Measurements from ENCODE around the gene FAM229A. TPM values are rescaled to one million over a fixed set of nuclear protein-coding genes. Genes with fewer than 3 reads are reported as not detected.

FAM229A gene
- total and polyA plus RNA-seq, 2 experiments from 2014 or later = 3.6 to 4.2 TPM

DNA sequence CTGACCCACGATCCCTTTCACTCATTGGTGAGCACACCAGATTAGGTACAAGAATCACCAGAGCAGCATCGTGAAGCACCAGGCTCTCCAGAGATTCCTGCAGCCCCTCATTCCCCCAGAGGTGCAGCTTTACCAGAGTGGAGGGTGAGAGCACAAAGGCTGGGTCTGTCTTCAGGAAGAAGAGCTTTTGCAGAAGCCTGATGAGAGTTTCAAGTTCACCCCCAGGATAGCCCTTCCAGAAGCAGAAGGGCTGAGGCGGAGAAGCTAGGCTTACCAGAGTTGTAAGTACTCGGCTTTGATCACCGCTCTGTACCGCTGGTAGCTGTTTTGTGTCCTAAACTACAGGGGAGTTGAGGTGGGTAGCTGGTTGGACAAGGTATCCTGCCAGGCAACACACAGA lies 3.2 kb upstream of the FAM229A start:
- TF ChIP-seq, protein P1, sequence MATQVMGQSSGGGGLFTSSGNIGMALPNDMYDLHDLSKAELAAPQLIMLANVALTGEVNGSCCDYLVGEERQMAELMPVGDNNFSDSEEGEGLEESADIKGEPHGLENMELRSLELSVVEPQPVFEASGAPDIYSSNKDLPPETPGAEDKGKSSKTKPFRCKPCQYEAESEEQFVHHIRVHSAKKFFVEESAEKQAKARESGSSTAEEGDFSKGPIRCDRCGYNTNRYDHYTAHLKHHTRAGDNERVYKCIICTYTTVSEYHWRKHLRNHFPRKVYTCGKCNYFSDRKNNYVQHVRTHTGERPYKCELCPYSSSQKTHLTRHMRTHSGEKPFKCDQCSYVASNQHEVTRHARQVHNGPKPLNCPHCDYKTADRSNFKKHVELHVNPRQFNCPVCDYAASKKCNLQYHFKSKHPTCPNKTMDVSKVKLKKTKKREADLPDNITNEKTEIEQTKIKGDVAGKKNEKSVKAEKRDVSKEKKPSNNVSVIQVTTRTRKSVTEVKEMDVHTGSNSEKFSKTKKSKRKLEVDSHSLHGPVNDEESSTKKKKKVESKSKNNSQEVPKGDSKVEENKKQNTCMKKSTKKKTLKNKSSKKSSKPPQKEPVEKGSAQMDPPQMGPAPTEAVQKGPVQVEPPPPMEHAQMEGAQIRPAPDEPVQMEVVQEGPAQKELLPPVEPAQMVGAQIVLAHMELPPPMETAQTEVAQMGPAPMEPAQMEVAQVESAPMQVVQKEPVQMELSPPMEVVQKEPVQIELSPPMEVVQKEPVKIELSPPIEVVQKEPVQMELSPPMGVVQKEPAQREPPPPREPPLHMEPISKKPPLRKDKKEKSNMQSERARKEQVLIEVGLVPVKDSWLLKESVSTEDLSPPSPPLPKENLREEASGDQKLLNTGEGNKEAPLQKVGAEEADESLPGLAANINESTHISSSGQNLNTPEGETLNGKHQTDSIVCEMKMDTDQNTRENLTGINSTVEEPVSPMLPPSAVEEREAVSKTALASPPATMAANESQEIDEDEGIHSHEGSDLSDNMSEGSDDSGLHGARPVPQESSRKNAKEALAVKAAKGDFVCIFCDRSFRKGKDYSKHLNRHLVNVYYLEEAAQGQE (IDR thresholded peaks at IDR 0.05; ENCODE audit: unreplicated experiment) = no peak
- TF ChIP-seq CREB1 (CRISPR knock-in tag; IDR thresholded peaks at IDR 0.05; ENCODE audit: low read depth) = no peak
- TF ChIP-seq STAT1 (IDR thresholded peaks at IDR 0.05; ENCODE audit: unreplicated experiment) = no peak
- TF ChIP-seq, protein P2, sequence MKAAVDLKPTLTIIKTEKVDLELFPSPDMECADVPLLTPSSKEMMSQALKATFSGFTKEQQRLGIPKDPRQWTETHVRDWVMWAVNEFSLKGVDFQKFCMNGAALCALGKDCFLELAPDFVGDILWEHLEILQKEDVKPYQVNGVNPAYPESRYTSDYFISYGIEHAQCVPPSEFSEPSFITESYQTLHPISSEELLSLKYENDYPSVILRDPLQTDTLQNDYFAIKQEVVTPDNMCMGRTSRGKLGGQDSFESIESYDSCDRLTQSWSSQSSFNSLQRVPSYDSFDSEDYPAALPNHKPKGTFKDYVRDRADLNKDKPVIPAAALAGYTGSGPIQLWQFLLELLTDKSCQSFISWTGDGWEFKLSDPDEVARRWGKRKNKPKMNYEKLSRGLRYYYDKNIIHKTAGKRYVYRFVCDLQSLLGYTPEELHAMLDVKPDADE (IDR thresholded peaks at IDR 0.05) = no peak
- TF ChIP-seq EZH2phosphoT487 (IDR thresholded peaks at IDR 0.05; ENCODE audit: unreplicated experiment) = no peak
- TF ChIP-seq, protein P3, sequence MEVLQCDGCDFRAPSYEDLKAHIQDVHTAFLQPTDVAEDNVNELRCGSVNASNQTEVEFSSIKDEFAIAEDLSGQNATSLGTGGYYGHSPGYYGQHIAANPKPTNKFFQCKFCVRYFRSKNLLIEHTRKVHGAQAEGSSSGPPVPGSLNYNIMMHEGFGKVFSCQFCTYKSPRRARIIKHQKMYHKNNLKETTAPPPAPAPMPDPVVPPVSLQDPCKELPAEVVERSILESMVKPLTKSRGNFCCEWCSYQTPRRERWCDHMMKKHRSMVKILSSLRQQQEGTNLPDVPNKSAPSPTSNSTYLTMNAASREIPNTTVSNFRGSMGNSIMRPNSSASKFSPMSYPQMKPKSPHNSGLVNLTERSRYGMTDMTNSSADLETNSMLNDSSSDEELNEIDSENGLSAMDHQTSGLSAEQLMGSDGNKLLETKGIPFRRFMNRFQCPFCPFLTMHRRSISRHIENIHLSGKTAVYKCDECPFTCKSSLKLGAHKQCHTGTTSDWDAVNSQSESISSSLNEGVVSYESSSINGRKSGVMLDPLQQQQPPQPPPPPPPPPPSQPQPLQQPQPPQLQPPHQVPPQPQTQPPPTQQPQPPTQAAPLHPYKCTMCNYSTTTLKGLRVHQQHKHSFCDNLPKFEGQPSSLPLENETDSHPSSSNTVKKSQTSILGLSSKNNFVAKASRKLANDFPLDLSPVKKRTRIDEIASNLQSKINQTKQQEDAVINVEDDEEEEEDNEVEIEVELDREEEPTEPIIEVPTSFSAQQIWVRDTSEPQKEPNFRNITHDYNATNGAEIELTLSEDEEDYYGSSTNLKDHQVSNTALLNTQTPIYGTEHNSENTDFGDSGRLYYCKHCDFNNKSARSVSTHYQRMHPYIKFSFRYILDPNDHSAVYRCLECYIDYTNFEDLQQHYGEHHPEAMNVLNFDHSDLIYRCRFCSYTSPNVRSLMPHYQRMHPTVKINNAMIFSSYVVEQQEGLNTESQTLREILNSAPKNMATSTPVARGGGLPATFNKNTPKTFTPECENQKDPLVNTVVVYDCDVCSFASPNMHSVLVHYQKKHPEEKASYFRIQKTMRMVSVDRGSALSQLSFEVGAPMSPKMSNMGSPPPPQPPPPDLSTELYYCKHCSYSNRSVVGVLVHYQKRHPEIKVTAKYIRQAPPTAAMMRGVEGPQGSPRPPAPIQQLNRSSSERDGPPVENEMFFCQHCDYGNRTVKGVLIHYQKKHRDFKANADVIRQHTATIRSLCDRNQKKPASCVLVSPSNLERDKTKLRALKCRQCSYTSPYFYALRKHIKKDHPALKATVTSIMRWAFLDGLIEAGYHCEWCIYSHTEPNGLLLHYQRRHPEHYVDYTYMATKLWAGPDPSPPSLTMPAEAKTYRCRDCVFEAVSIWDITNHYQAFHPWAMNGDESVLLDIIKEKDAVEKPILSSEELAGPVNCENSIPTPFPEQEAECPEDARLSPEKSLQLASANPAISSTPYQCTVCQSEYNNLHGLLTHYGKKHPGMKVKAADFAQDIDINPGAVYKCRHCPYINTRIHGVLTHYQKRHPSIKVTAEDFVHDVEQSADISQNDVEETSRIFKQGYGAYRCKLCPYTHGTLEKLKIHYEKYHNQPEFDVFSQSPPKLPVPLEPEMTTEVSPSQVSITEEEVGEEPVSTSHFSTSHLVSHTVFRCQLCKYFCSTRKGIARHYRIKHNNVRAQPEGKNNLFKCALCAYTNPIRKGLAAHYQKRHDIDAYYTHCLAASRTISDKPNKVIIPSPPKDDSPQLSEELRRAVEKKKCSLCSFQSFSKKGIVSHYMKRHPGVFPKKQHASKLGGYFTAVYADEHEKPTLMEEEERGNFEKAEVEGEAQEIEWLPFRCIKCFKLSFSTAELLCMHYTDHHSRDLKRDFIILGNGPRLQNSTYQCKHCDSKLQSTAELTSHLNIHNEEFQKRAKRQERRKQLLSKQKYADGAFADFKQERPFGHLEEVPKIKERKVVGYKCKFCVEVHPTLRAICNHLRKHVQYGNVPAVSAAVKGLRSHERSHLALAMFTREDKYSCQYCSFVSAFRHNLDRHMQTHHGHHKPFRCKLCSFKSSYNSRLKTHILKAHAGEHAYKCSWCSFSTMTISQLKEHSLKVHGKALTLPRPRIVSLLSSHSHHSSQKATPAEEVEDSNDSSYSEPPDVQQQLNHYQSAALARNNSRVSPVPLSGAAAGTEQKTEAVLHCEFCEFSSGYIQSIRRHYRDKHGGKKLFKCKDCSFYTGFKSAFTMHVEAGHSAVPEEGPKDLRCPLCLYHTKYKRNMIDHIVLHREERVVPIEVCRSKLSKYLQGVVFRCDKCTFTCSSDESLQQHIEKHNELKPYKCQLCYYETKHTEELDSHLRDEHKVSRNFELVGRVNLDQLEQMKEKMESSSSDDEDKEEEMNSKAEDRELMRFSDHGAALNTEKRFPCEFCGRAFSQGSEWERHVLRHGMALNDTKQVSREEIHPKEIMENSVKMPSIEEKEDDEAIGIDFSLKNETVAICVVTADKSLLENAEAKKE (CRISPR knock-in tag; IDR thresholded peaks at IDR 0.05) = no peak
- no peak for TF ChIP-seq ZNF331 (CRISPR knock-in tag; IDR thresholded peaks at IDR 0.05; ENCODE audit: low read depth)
- TF ChIP-seq POLR2AphosphoS5 (IDR thresholded peaks at IDR 0.05; ENCODE audit: low read depth) = no peak
- TF ChIP-seq ZNF114 (CRISPR knock-in tag; IDR thresholded peaks at IDR 0.05) = no peak
- no peak for TF ChIP-seq NANOG (IDR thresholded peaks at IDR 0.05; ENCODE audit: borderline replicate concordance)
- TF ChIP-seq, protein P4, sequence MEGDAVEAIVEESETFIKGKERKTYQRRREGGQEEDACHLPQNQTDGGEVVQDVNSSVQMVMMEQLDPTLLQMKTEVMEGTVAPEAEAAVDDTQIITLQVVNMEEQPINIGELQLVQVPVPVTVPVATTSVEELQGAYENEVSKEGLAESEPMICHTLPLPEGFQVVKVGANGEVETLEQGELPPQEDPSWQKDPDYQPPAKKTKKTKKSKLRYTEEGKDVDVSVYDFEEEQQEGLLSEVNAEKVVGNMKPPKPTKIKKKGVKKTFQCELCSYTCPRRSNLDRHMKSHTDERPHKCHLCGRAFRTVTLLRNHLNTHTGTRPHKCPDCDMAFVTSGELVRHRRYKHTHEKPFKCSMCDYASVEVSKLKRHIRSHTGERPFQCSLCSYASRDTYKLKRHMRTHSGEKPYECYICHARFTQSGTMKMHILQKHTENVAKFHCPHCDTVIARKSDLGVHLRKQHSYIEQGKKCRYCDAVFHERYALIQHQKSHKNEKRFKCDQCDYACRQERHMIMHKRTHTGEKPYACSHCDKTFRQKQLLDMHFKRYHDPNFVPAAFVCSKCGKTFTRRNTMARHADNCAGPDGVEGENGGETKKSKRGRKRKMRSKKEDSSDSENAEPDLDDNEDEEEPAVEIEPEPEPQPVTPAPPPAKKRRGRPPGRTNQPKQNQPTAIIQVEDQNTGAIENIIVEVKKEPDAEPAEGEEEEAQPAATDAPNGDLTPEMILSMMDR (conservative IDR thresholded peaks at IDR 0.05; ENCODE audit: low read depth in 2 of 2) = no peak
- TF ChIP-seq EZH2 (IDR thresholded peaks at IDR 0.05; ENCODE audit: low read depth, unreplicated experiment) = no peak
- no peak for TF ChIP-seq JUNB (IDR thresholded peaks at IDR 0.05; ENCODE audit: unreplicated experiment)
- no peak overlapping the region for H3K4me3 Mint-ChIP-seq
- ATAC-seq = no peak
- peaks cover 24% of the 10 kb centered on the region for H3K27me3 ChIP-seq (ENCODE audit: insufficient read depth)
- no peak overlapping the region for H3K27ac Mint-ChIP-seq
- H3K36me3 ChIP-seq (ENCODE audit: insufficient read depth) = peaks cover 16% of the 10 kb centered on the region; the same call in 1 of the 2 replicates
- H4K20me1 ChIP-seq (replicated peaks; ENCODE audit: insufficient read depth) = no peaks in the 10 kb centered on the region; the same call in none of the 2 replicates
- H3K36me3 Mint-ChIP-seq (ENCODE audit: low read depth) = peaks cover 48% of the 10 kb centered on the region
- no peaks in the 10 kb centered on the region; the same call in 1 of the 2 replicates for H3K4me1 ChIP-seq (ENCODE audit: insufficient read depth)
- H3K4me2 ChIP-seq = no peak overlapping the region
- H3K27me3 Mint-ChIP-seq (ENCODE audit: insufficient read depth, low read depth, poor library complexity) = peaks cover 20% of the 10 kb centered on the region
- no peak overlapping the region for H2AFZ ChIP-seq
- no peak for DNase-seq (ENCODE audit: low spot score)
- H3K4me1 Mint-ChIP-seq = peaks cover 7% of the 10 kb centered on the region
- no peak overlapping the region for H3K27ac ChIP-seq (ENCODE audit: low read depth)
- no peaks in the 10 kb centered on the region; the same call in 2 of the 3 replicates for H3K9me3 Mint-ChIP-seq
- no peaks in the 10 kb centered on the region for H3K9me2 ChIP-seq (ENCODE audit: insufficient read depth)
- peaks cover 11% of the 10 kb centered on the region; the same call in 1 of the 2 replicates for H3F3A ChIP-seq (replicated peaks; ENCODE audit: low read depth)
- no peaks in the 10 kb centered on the region for H3K79me2 ChIP-seq (replicated peaks; ENCODE audit: insufficient read depth)
- no peak overlapping the region for H3K4me3 ChIP-seq

All from GM23338 (cell line).